Pancreas (tissue), 10 donors: ENCODE results near the gene RIN1. TPM values are rescaled to one million over a fixed set of nuclear protein-coding genes. Genes with fewer than 3 reads are reported as not detected.

Experiments
- ATAC-seq, 4 donors: fragments of 200-7000 bp; cut with Tn5 transposase; one replicate each; pipeline versions ENCODE4 v1.8.0 to v1.9.1; 2020; ENCODE audit warnings: mild to moderate bottlenecking in 4 of 4, moderate library complexity in 4 of 4
- DNase-seq, 6 donors: peaks; one replicate each; pipeline ENCODE4 v3.0.0-alpha.2; 2020
- FAIRE-seq: peaks from 2 replicates; lab custom pipeline; 2012; peaks lifted over from hg19 to GRCh38; lab: Jason Lieb, UNC
- H3K27ac ChIP-seq, 4 donors: fragments of 200-600 bp; sonication (generic); 1 replicate in 3 of 4; 2 replicates in 1 of 4; pipeline versions ENCODE4 v1.5.0 to v1.8.0; 2020
- H3K27me3 ChIP-seq, 4 donors: fragments of 200-600 bp; one replicate each; pipeline ENCODE4 v1.8.0; 2021
- H3K36me3 ChIP-seq, 3 donors: fragments of 200-600 bp; sonication (generic) in 1 of 3; one replicate each; pipeline versions ENCODE4 v1.5.0 to v1.8.0; 2020 to 2021
- H3K4me1 ChIP-seq, 3 donors: fragments of 200-600 bp; one replicate each; pipeline ENCODE4 v1.8.0; 2021
- H3K4me3 ChIP-seq, 4 donors: fragments of 200-600 bp; sonication (generic) in 2 of 4; one replicate each; pipeline versions ENCODE4 v1.5.0 to v1.8.0; 2020 to 2021
- H3K9me3 ChIP-seq, 4 donors: fragments of 200-600 bp; one replicate each; pipeline ENCODE4 v1.8.0; 2021
- WGBS, 2 donors: extraction: QIAGEN DNeasy Blood & Tissue Kit; methylation state at CpG; one replicate each; pipeline ENCODE4 v1.1.7; 2013; 5-methylcytosine and 5-hydroxymethylcytosine counted together
- intact Hi-C, 3 donors: fragments of 100-400 bp; cut with DNase I; formaldehyde crosslinking; loops; one replicate each; pipeline versions ENCODE4 v1.11.1 to v1.14.2; 2022
- polyA plus RNA-seq, 2 donors: library from polyadenylated mRNA; stranded (reverse); fragments of 200-250 nt; gene quantifications; one replicate each; pipeline ENCODE4 v1.2.3, GENCODE V29; 2013
- total RNA-seq, 6 donors: library from RNA; stranded (reverse); fragmentation: NEBNext Ultra II Directional in 4 of 6; extraction: Animal tissue kit (Norgen Biotek cat#: 25700) in 4 of 6; gene quantifications; one replicate each; pipeline versions ENCODE4 v1.2.1 to v1.2.4, GENCODE V29; 2021 to 2023
- TF ChIP-seq, protein P1 (sequence below), 4 donors: fragments of 200-600 bp; sonication (generic) in 3 of 4; IDR thresholded peaks; one replicate each; pipeline versions ENCODE4 v1.5.0 to v1.8.0; 2021; ENCODE audit warnings: antibody characterized with exemption in 4 of 4
- donor health status: healthy with polysubstance abuse.
- donor health status: DM: no; HTN: no; CAD: no; lungs with moderate emphysema.
- donor health status: DM: no; HTN: no; CAD: no.
- donor health status: control.
- donor health status: control.
- donor health status: Bipolar disorder and iron deficiency.
- donor health status: DM: yes; HTN: yes; CAD: no.
- donor health status: DM: no; HTN: no; CAD: no.
- donor health status: DM: no; HTN: no; CAD: no.
- donor health status: DM: yes; HTN: yes; CAD: no.

The RIN1 gene
- total and polyA plus RNA-seq, 8 donors, result 2.7 to 15.7 (median 4.8) TPM

GRCh38 chr11:66369073-66369894 is 33.0 kb upstream of the RIN1 start:
- Histone ChIP-seq H3K36me3 (no peaks in the 10 kb centered on the region), H3K4me3 (no peak overlapping the region), H3K27me3 (no peaks in the 10 kb centered on the region), H3K27ac (no peak overlapping the region), H3K4me1 (peaks cover 0 to 4% (median 0%) of the 10 kb centered on the region in 3 donors), H3K9me3 (no peaks in the 10 kb centered on the region)
- intact Hi-C loops, result no loop called here
- FAIRE-seq (no peak), ATAC-seq (no peak), DNase-seq (peak in 1 of 6 donors; percentile 71)
- WGBS, 2 donors, result 91% methylated on average over 20 to 25 of the region's 25 CpGs
- TF ChIP-seq, protein P1, sequence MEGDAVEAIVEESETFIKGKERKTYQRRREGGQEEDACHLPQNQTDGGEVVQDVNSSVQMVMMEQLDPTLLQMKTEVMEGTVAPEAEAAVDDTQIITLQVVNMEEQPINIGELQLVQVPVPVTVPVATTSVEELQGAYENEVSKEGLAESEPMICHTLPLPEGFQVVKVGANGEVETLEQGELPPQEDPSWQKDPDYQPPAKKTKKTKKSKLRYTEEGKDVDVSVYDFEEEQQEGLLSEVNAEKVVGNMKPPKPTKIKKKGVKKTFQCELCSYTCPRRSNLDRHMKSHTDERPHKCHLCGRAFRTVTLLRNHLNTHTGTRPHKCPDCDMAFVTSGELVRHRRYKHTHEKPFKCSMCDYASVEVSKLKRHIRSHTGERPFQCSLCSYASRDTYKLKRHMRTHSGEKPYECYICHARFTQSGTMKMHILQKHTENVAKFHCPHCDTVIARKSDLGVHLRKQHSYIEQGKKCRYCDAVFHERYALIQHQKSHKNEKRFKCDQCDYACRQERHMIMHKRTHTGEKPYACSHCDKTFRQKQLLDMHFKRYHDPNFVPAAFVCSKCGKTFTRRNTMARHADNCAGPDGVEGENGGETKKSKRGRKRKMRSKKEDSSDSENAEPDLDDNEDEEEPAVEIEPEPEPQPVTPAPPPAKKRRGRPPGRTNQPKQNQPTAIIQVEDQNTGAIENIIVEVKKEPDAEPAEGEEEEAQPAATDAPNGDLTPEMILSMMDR (IDR thresholded peaks at IDR 0.05), result no peak

GRCh38 chr11:66368484-66368883 is 32.2 kb upstream of the RIN1 start:
- Histone ChIP-seq H3K9me3 (no peaks in the 10 kb centered on the region), H3K4me3 (no peak overlapping the region), H3K36me3 (no peaks in the 10 kb centered on the region), H3K27ac (no peak overlapping the region), H3K4me1 (peaks cover 0 to 4% (median 0%) of the 10 kb centered on the region in 3 donors), H3K27me3 (no peaks in the 10 kb centered on the region)
- no peak for ATAC-seq
- TF ChIP-seq, protein P1 (IDR thresholded peaks at IDR 0.05), result no peak
- 94 to 95% methylated on average over 6 of the region's 6 CpGs for WGBS, 2 donors
- intact Hi-C loops, result no loop called here
- DNase-seq, result no peak
- FAIRE-seq, result no peak

GRCh38 chr11:66367561-66368312 is 31.5 kb upstream of the RIN1 start:
- Histone ChIP-seq H3K9me3 (no peaks in the 10 kb centered on the region), H3K27ac (no peak overlapping the region), H3K27me3 (no peaks in the 10 kb centered on the region), H3K36me3 (no peaks in the 10 kb centered on the region), H3K4me3 (no peak overlapping the region), H3K4me1 (peaks cover 0 to 1% (median 0%) of the 10 kb centered on the region in 3 donors)
- intact Hi-C loops, result no loop called here
- 90 to 94% methylated on average over 15 of the region's 15 CpGs for WGBS, 2 donors
- TF ChIP-seq, protein P1 (IDR thresholded peaks at IDR 0.05), result no peak
- peak in 1 of 6 donors; percentile 8 for DNase-seq
- no peak for FAIRE-seq
- ATAC-seq, result no peak

DNA sequence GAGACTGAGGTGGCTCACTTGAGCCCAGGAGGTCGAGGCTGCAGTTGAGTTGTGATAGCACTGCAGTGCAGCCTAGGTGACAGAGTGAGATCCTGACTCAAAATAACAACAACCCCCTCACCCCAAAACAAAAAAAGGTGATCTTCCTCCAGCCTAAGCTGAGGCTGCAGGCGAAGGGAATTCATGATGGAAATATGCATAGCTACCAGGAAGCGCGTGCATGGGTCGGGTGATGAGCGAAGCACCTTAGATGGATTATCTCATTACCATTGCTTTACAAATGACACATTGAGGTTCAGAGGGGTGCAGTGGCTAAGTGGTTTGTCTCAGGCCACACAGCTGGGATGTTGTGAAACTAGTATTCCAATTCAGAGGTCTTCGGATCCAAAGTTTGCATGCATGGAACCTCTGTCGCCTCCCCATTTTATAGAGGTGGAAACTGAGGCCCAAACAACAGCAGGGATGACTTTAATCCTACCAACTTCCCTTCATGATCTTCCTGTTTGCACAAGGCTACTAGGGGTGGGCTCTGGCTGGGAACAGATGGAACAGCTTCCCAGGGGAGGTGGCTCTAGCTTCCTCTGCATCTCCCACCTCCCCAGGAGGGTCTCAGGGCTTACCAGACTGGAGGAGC is 30.7 kb upstream of the RIN1 start:
- 95 to 97% methylated on average over 8 of the region's 8 CpGs for WGBS, 2 donors

More for the DNA sequence above, 30.7 kb upstream of the RIN1 start:
- FAIRE-seq (no peak), ATAC-seq (no peak), DNase-seq (no peak)
- H3K36me3 ChIP-seq, result no peaks in the 10 kb centered on the region
- H3K4me3 ChIP-seq, result no peak overlapping the region
- intact Hi-C loops, result no loop called here
- no peaks in the 10 kb centered on the region for H3K27me3 ChIP-seq
- TF ChIP-seq, protein P1 (IDR thresholded peaks at IDR 0.05), result no peak
- H3K27ac ChIP-seq, result no peak overlapping the region
- H3K4me1 ChIP-seq, result no peaks in the 10 kb centered on the region
- H3K9me3 ChIP-seq, result no peaks in the 10 kb centered on the region
